Stimulated activated CD8-positive, alpha-beta memory T cell treated with anti-CD3 and anti-CD28 coated beads, Interleukin-15, amount 100 ng/mL, for 24 hours (primary cell): ENCODE data around the gene EPG5.

Experiments used
- DNase-seq: peaks from one replicate; pipeline ENCODE4 v3.0.0-alpha.2; 2020; ENCODE audit warnings: low read depth

Gene EPG5

GRCh38 chr18:45801416-45802004 lies 165.6 kb downstream of the EPG5 start:
- no peak for DNase-seq
